H1 (cell line): Measurements from ENCODE around the gene RPRD1A. TPM values are rescaled to one million over a fixed set of nuclear protein-coding genes. Genes with fewer than 3 reads are reported as not detected.

Experiments used
- CTCF ChIA-PET: fragments of 300-600 bp; sonication (Branson Sonifier 250); formaldehyde crosslinking; loops from one replicate; lab custom pipeline; 2021; ENCODE audit not compliant: partially characterized antibody; lab: Charles Lee
- POLR2A ChIA-PET: fragments of 300-600 bp; sonication (Branson Sonifier 250); formaldehyde crosslinking; loops from one replicate; lab custom pipeline; 2021; ENCODE audit warnings: inconsistent platforms; ENCODE audit not compliant: partially characterized antibody; lab: Charles Lee
- DNase-seq, 2 experiments: peaks; one replicate each; pipeline versions ENCODE4 v3.0.0 to v3.0.0-alpha.2; 2010 to 2022; ENCODE audit warnings: low spot score in 2 of 2, low read depth in 1 of 2, mixed read lengths in 1 of 2
- FAIRE-seq: peaks from 2 replicates; lab custom pipeline; 2011; peaks lifted over from hg19 to GRCh38; lab: Jason Lieb, UNC
- H2AFZ ChIP-seq: 2 replicates; pipeline ENCODE4 v1.8.1; 2012; ENCODE audit warnings: low read length, inconsistent platforms
- H2AK5ac ChIP-seq: 2 replicates; pipeline ENCODE4 v1.6.1; 2013; ENCODE audit warnings: low read depth, low read length
- H2BK120ac ChIP-seq: replicated peaks from 2 replicates; pipeline ENCODE3; 2013; ENCODE audit warnings: low read depth, low read length, inconsistent platforms
- H2BK12ac ChIP-seq: 2 replicates; pipeline ENCODE4 v1.6.1; 2013; ENCODE audit warnings: low read depth, low read length
- H2BK15ac ChIP-seq: 2 replicates; pipeline ENCODE4 v1.6.1; 2013; ENCODE audit warnings: low read length
- H2BK20ac ChIP-seq: 2 replicates; pipeline ENCODE4 v1.6.1; 2013; ENCODE audit warnings: low read length
- H2BK5ac ChIP-seq: 2 replicates; pipeline ENCODE4 v1.6.1; 2013; ENCODE audit warnings: low read depth, low read length
- H3K14ac ChIP-seq: 2 replicates; pipeline ENCODE4 v1.6.1; 2013; ENCODE audit warnings: inconsistent platforms; ENCODE audit not compliant: insufficient read length
- H3K18ac ChIP-seq: 2 replicates; pipeline ENCODE4 v1.6.1; 2013; ENCODE audit warnings: low read length; ENCODE audit errors: extremely low read depth
- H3K23ac ChIP-seq: 2 replicates; pipeline ENCODE4 v1.6.1; 2013; ENCODE audit warnings: inconsistent platforms; ENCODE audit not compliant: insufficient read length
- H3K23me2 ChIP-seq: 2 replicates; pipeline ENCODE4 v1.6.1; 2013; ENCODE audit warnings: low read depth, low read length
- H3K27ac ChIP-seq: 2 replicates; pipeline ENCODE4 v1.6.1; 2011; ENCODE audit warnings: low read depth, low read length, inconsistent platforms
- H3K27me3 ChIP-seq, 4 experiments: replicated peaks in 1 of 4; 1 replicate in 1 of 4; 2 replicates in 3 of 4; pipeline versions ENCODE4 v1.6.1 to v1.8.1; 2011 to 2013; ENCODE audit warnings: low read length in 3 of 4, mild to moderate bottlenecking in 3 of 4, inconsistent platforms in 2 of 4, mixed read lengths in 2 of 4, moderate library complexity in 1 of 4; ENCODE audit not compliant: control insufficient read depth in 3 of 4, insufficient read depth in 3 of 4; ENCODE audit errors: extremely low read depth in 1 of 4
- H3K36me3 ChIP-seq, 4 experiments: 2 replicates each; pipeline versions ENCODE4 v1.6.1 to v1.8.1; 2011 to 2013; ENCODE audit warnings: mild to moderate bottlenecking in 4 of 4, low read length in 3 of 4, moderate library complexity in 2 of 4, control low read depth in 1 of 4, inconsistent platforms in 1 of 4; ENCODE audit not compliant: insufficient read depth in 4 of 4, control insufficient read depth in 2 of 4
- H3K4ac ChIP-seq: replicated peaks from 2 replicates; pipeline ENCODE3; 2013; ENCODE audit warnings: low read length, low read depth, mixed read lengths, inconsistent platforms; ENCODE audit not compliant: insufficient read length
- H3K4me1 ChIP-seq, 4 experiments: replicated peaks in 1 of 4; 1 replicate in 1 of 4; 2 replicates in 3 of 4; pipeline versions ENCODE4 v1.6.1 to v1.8.1; 2011 to 2013; ENCODE audit warnings: low read length in 3 of 4, inconsistent platforms in 2 of 4, mixed read lengths in 1 of 4; ENCODE audit not compliant: insufficient read depth in 4 of 4, control insufficient read depth in 3 of 4
- H3K4me2 ChIP-seq, 2 experiments: 2 replicates each; pipeline versions ENCODE4 v1.6.1 to v1.8.1; 2011 to 2013; ENCODE audit warnings: low read depth in 2 of 2, low read length in 2 of 2, control low read depth in 1 of 2, inconsistent platforms in 1 of 2, mild to moderate bottlenecking in 1 of 2; ENCODE audit not compliant: insufficient read depth in 1 of 2
- H3K4me3 ChIP-seq, 4 experiments: fragments of 200-600, 300-600 bp in 1 of 4; sonication (generic), shearing (Covaris generic), sonication (Bioruptor Twin) in 1 of 4; 2 replicates each; pipeline versions ENCODE4 v1.5.1 to v1.8.1; 2011 to 2016; ENCODE audit warnings: low read length in 4 of 4, low read depth in 3 of 4, control low read depth in 2 of 4, inconsistent platforms in 2 of 4, mild to moderate bottlenecking in 2 of 4, mixed read lengths in 1 of 4, moderate library complexity in 1 of 4; ENCODE audit not compliant: insufficient read depth in 2 of 4; ENCODE audit errors: extremely low read depth in 1 of 4
- H3K56ac ChIP-seq: replicated peaks from 2 replicates; pipeline ENCODE3; 2013; ENCODE audit warnings: low read depth, mild to moderate bottlenecking, mixed read lengths, low read length, inconsistent platforms; ENCODE audit not compliant: insufficient read length
- H3K79me1 ChIP-seq: 2 replicates; pipeline ENCODE4 v1.6.1; 2013; ENCODE audit warnings: low read depth, low read length, control low read depth
- H3K79me2 ChIP-seq, 2 experiments: 2 replicates each; pipeline versions ENCODE4 v1.6.1 to v1.8.1; 2012 to 2013; ENCODE audit warnings: low read length in 2 of 2, mild to moderate bottlenecking in 2 of 2, inconsistent platforms in 1 of 2; ENCODE audit not compliant: insufficient read depth in 2 of 2, control insufficient read depth in 1 of 2
- H3K9ac ChIP-seq, 4 experiments: replicated peaks in 1 of 4; 1 replicate in 1 of 4; 2 replicates in 3 of 4; pipeline versions ENCODE4 v1.6.1 to v1.8.1; 2011 to 2013; ENCODE audit warnings: low read depth in 3 of 4, low read length in 3 of 4, control low read depth in 2 of 4, mild to moderate bottlenecking in 2 of 4, moderate library complexity in 2 of 4, inconsistent platforms in 1 of 4; ENCODE audit errors: extremely low read depth in 1 of 4
- H3K9me3 ChIP-seq, 2 experiments: 2 replicates each; pipeline versions ENCODE4 v1.6.1 to v1.8.1; 2012 to 2013; ENCODE audit warnings: mild to moderate bottlenecking in 2 of 2, moderate library complexity in 2 of 2, control low read depth in 1 of 2, inconsistent platforms in 1 of 2, low read depth in 1 of 2, low read length in 1 of 2, mixed read lengths in 1 of 2; ENCODE audit not compliant: insufficient read depth in 2 of 2
- H4K20me1 ChIP-seq, 2 experiments: replicated peaks in 1 of 2; 2 replicates each; pipeline versions ENCODE3 to v1.8.1; 2011 to 2013; ENCODE audit warnings: inconsistent platforms in 2 of 2, low read length in 2 of 2, mild to moderate bottlenecking in 1 of 2; ENCODE audit not compliant: insufficient read depth in 2 of 2, control insufficient read depth in 1 of 2
- H4K5ac ChIP-seq: 2 replicates; pipeline ENCODE4 v1.6.1; 2013; ENCODE audit warnings: low read length, low read depth, mixed read lengths, inconsistent platforms; ENCODE audit not compliant: insufficient read length
- H4K8ac ChIP-seq: 2 replicates; pipeline ENCODE4 v1.8.0; 2013; ENCODE audit warnings: mild to moderate bottlenecking, moderate library complexity, low read length, inconsistent platforms; ENCODE audit not compliant: insufficient read depth; ENCODE audit errors: extremely low read depth
- H4K91ac ChIP-seq: replicated peaks from 2 replicates; pipeline ENCODE3; 2013; ENCODE audit warnings: low read length, mixed read lengths, inconsistent platforms; ENCODE audit not compliant: insufficient read length
- WGBS, 2 experiments: shearing (Covaris generic) in 1 of 2; methylation state at CpG; one replicate each; pipeline versions ENCODE4 v1.1.6 to v1.1.7; 2013 to 2015; ENCODE audit warnings: low lambda C conversion rate in 2 of 2, mixed read lengths in 2 of 2, inconsistent platforms in 1 of 2, low coverage in 1 of 2, missing lambda C conversion rate in 1 of 2; ENCODE audit not compliant: insufficient replicate concordance in 2 of 2, insufficient coverage in 1 of 2, insufficient read length in 1 of 2; ENCODE audit errors: extremely low coverage in 1 of 2, missing lambda C conversion rate in 1 of 2; 5-methylcytosine and 5-hydroxymethylcytosine counted together
- polyA plus RNA-seq, 7 experiments: library from polyadenylated mRNA; depleted of rRNA in 3 of 7; stranded (reverse) in 5 of 7; unstranded in 2 of 7; fragments of >200 nt in 5 of 7; fragments of 200-250 nt in 2 of 7; gene quantifications; 1 replicate in 5 of 7; 2 replicates in 1 of 7; 4 replicates in 1 of 7; pipeline versions ENCODE4 v1.2.1 to v1.2.3, GENCODE V29; 2011 to 2013; ENCODE audit warnings: missing spikeins in 2 of 7, mixed read lengths in 2 of 7
- total RNA-seq: library from RNA; stranded (reverse); fragmentation: NEBNext Ultra II Directional; extraction: Animal tissue kit (Norgen Biotek cat#: 25700); gene quantifications from 2 replicates; pipeline ENCODE4 v1.2.1, GENCODE V29; 2021

The RPRD1A gene
- total and polyA plus RNA-seq, 2 of the 8 experiments (the other 6 are each of a cell fraction or from before 2014, with no cell fraction given), result 40.5 to 106 TPM

- H3K4me2 ChIP-seq, result no peak overlapping the region
- CTCF ChIA-PET, result interaction anchor here (0.7 to 1.5 kb wide), 3 partner anchors 12 to 436 kb away, joined by 3 to 4 read pairs (median 3); no protein-coding TSS in a partner anchor
These were observed 7.1 kb upstream of the RPRD1A start for GRCh38 chr18:36074435-36074834.

More at GRCh38 chr18:36074435-36074834, 7.1 kb upstream of the RPRD1A start:
- Histone ChIP-seq H4K8ac (no peak overlapping the region), H4K5ac (no peak overlapping the region), H3K14ac (no peak overlapping the region), H2BK20ac (no peak overlapping the region), H2AFZ (no peak overlapping the region), H3K23me2 (no peaks in the 10 kb centered on the region; the same call in 1 of the 2 replicates), H2AK5ac (no peak overlapping the region), H2BK120ac (no peak overlapping the region), H3K9me3 (peaks cover 0 to 4% of the 10 kb centered on the region in 2 experiments; a peak in 1 of 4 replicates), H3K4me1 (no peaks in the 10 kb centered on the region), H3K27ac (no peak overlapping the region), H3K4me3 (no peak overlapping the region), H4K20me1 (no peaks in the 10 kb centered on the region), H2BK5ac (no peak overlapping the region), H3K4ac (no peak overlapping the region), H2BK12ac (no peak overlapping the region), H4K91ac (no peak overlapping the region), H3K27me3 (no peaks in the 10 kb centered on the region), H2BK15ac (no peak overlapping the region), H3K36me3 (no peaks in the 10 kb centered on the region), H3K79me2 (no peaks in the 10 kb centered on the region), H3K79me1 (no peaks in the 10 kb centered on the region), H3K56ac (no peak overlapping the region), H3K9ac (no peak overlapping the region), H3K18ac (no peak overlapping the region), H3K23ac (no peak overlapping the region)
- FAIRE-seq (no peak), DNase-seq (no peak)
- POLR2A ChIA-PET, result interaction anchor here (0.5 kb wide), 1 partner anchor 77 kb away, joined by 3 read pairs; no protein-coding TSS in a partner anchor
- 94% methylated on average over 4 of the region's 4 CpGs; no CpG with 5 or more reads in 1 of the 2 experiments for WGBS, 2 experiments
